HG02798 (cell line): ENCODE results near the gene RFPL2.

ENCODE experiments used
- ATAC-seq: cut with Tn5 transposase; IDR thresholded peaks from one replicate; pipeline ENCODE4 v1.9.1; 2021; ENCODE audit warnings: mild to moderate bottlenecking; ENCODE audit not compliant: unreplicated experiment, poor library complexity

The RFPL2 gene

DNA sequence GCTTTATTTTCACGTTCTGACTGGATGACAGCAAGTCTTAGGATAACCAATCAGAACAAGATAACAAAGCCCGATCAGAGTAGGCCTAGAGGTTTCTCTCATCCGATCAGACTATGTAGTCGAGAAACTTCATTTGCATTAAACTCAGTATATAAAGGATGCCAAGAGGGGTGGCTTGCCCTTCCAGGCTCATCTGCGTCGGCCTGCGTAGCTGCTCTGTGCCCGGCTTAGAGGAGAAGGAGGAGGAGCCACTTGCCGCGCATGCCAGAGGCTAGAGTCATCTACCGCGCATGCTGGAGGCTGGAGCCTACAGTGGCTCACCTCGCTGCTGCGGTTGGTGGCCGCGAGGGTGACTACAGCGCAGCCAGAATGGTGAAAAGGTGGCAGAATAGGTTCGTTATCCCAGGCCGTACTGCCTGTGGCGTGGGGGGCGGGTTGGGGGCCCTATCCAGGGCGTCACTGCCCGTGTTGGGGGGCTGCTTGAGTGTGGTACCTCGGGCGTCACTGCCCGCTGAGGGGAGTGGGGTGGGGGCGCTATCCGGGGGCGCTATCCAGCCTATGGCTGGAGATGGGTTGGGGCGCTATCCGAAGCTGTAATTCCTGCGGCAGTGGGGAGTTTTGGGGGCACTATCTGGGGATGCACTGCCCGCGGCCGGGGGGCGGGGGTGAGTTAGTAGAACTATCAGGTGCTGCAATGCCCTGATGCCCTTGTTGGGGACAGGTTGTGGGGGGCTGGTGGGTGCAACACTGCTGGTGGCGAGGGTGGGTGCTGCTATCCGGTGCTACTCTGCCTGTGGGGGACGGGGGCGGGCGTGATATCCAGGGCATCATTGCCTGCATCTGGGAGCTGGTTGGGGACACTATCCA is at the start of gene RFPL2:
RFPL2 (minus strand) TSS at position 218 of the 867 bp plus-strand sequence. CDS start 2,622 bp downstream, outside the sequence.
- no peak for ATAC-seq

GRCh38 chr22:32249231-32249630 is 44.4 kb upstream of the RFPL2 start:
- ATAC-seq = no peak

DNA sequence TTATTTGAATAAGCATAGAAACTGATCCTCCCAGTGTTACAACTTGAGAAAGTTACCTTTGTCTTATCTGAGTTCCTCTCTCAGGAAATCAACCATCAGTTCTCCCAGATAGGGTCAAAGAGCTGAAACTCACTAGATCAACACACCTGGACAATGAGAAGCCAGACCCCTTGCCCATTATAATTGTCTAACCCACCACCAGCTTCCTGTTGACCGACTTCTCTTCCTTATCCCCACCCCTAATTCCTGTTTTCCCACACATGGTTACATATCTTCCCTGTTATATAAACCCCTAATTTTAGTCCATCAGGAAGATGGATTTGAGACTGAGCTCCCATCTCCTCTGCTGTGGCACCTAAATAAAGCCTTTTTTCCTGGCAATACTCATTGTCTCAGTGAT is 43.4 kb upstream of the RFPL2 start:
- no peak for ATAC-seq

GRCh38 chr22:32246166-32246565 is 41.3 kb upstream of the RFPL2 start:
- ATAC-seq = no peak

DNA sequence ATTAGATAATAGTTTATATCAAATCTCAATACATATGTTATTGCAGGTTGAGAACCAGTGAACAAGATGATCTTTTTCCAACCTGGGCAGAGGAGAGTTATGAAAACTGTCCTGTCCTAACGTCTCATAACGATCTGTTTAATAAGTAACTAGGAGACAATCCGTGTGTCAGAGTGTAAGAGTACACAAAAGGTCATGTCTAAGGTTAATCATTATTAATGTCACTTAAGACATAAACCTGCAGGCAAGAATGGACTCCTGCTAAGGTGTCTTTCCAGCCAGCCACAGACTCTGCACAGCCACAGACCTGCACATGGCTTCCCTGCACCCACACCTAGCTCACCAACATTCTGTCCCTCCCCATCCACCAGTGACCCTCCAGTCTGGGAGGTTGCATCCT is 40.2 kb upstream of the RFPL2 start:
- no peak for ATAC-seq

DNA sequence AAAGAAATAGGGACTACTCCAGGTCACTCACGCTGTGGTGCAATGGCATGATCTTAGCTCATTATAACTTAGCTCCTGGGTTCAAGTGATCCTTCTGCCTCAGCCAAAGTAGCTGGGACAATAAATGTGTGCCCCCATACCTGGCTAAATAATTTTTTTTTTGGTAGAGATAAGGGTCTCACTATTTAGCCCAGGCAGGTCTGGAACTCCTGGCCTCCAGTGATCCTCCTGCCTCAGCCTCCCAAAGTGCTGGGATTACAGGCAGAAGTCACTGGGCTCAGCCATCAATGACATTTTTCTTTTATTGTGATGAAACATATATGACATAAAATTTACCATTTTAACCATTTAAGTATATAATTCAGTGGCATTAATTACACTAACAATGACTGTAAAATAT is 39.7 kb upstream of the RFPL2 start:
- ATAC-seq = no peak

DNA sequence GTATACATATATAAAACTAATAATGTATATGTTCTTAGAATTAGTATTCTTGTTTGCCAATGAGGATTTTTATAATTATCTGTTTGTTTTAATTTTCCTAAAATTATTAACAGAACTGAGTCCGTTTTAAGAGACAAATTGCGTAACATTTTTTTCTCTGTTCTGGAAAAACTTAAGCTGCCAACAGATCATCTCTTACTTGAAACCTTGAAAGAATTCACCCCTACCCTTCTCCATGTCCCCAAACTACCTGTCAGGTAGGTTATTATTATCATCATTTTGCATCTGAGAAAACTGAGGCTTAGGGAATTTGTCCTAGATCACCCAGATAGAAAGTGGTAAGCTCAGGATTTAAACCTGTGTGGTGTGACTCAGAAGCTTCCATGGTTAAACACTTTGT is 35.6 kb upstream of the RFPL2 start:
- no peak for ATAC-seq

DNA sequence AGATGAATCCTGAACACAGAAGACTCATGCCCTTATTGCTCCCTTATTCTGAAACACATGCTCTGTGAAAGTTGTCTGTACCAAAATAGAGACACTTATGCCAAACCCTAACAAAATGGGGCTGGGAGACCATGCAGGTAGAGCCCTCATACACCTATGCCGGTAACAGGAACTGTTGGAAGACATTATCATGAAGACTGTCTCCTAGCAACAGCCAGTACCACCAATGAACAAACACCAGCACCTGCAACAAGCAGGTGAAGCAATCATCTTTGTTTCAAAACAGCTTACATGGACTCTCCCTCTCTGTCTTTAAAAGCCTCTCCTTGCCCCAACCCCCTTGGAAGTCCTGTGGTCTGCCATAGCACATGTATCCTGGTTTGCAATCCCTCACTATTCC is 33.0 kb upstream of the RFPL2 start:
- no peak for ATAC-seq

GRCh38 chr22:32236970-32237369 is 32.1 kb upstream of the RFPL2 start:
- ATAC-seq = no peak

DNA sequence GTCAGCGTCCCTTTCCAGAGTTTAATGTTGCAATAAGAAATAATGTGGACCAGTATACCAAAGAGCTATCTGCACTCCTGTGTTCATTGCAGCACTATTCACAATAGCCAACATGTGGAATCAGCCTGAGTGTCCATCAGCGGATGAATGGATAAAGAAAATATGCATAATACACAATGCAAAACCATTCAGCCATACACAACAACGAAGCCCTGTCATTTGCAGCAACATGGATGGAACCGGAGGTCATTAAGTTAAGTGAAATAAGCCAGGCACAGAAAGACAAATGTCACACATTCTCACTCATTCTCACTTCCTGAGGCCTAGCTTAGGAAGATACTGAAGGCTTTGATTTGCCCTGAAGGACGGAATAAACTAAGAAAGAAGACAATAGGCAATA is 28.2 kb upstream of the RFPL2 start:
- no peak for ATAC-seq

DNA sequence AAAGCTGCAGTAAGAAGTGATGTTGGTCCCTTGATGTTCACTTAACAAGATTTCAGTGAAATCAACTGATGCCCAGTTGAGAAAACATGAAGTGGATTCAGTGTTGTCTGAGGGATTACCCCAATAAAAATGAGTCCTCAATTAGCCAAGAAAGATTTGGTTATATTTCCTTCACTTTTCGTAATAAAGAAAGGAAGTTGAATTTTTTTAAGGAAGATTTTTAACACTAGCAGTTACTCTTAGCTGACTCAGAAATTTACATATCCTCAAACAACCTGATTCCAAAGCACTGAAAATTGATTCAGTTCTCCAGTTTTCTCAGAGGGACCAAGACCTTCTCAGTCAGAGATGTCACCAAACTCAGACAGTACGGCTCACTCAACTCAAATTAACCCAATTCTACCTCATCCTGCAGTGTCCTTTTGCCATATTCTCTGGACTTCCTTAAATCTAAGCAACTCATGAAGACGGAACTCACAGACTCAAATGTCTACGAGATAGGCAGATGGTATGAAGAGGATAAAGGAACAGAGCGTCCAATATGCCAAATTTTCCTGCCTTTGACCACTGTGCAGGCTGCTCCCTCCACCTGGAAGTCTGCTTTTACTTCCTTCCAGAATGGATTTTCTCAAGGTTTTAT is 27.4 kb upstream of the RFPL2 start:
- no peak for ATAC-seq

DNA sequence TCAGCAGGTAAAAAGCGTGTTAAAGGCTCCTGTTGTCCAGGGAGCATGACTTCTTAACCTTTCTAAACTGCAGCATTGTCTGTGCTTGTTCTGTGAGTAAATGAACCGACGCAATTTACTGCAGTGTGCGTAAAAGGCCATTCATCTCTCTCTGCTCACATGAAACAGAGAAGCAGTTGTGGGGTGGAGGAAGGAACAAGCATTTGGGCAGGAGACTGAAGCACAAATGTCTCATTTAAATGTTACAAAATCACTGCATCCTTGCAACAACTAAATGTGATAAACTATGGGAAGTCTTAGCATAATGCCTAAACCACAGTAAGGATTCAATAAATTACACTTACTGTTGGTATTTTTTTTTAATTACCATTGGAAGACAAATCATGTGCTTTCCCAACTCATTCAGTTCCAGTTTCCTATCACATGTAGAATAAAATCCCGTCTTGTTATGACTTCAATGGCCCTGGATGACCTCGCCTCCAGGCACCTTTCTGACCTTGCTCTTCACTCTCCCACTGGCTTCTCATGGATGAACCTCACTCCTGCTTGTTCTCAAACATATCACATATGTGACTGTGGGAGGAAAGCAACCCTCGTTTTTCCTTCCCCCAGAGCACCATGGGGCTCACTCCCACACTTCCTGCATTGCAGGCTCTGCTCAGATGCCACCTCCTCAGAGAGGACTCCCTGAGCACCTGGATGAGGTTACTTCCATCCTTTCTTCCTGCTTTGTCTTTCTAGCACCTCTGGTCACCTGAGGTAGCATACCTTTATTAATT is 21.6 kb upstream of the RFPL2 start:
- no peak for ATAC-seq

DNA sequence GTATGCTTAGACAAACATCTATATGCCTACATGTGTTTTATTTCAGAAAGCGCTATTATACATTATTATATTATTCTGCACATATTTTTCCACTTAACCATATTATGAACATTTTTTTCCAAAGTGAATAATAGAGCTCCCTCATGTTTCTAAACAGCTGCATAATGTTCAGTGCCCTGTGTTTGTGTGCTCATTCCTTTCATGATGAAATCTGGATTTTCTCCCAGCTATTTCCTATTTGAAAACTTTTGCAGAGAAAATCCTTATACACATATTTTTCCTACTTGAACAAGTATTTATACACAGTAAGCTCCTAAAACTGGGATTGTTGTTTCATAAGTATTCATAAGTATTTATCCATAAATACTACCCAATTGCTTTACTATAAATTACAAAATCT is 18.1 kb upstream of the RFPL2 start:
- no peak for ATAC-seq

GRCh38 chr22:32219026-32219425 is 14.2 kb upstream of the RFPL2 start:
- no peak for ATAC-seq

DNA sequence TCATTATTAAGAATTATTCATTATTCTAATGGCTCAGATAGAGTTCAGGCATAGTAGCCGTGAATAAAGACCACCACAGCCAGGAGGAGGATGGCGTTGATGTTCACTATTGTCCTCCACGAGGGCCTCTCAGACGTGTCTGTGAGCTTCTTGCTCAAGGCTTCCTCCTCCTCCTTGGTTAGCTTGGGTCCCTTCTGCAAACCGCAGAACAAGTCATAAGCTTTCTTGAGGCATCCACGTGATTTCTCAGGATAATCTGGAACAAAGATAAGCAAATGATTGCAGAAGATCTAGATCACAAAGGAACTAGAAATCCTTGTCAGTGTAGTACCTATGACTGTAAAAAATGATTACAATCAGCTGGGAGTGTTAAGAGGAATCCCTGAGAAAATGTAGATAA is 13.6 kb upstream of the RFPL2 start:
- ATAC-seq = no peak

GRCh38 chr22:32217465-32217864 is 12.6 kb upstream of the RFPL2 start:
- ATAC-seq = no peak

DNA sequence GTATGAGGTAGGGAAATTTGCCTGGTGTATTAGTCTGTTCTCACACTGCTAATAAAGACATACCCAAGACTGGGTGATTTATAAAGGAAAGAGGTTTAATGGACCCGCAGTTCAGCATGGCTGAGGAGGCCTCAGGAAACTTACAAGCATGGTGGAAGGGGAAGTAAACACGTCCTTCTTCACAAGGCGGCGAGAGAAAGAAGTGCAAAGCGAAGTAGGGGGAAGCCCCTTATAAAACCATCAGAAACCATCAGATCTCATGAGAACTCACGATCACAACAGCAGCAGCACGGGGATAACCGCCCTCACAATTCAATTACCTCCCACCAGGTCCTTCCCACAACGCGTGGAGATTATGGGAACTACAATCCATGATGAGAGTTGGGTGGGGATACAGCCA is 12.0 kb upstream of the RFPL2 start:
- no peak for ATAC-seq

- no peak for ATAC-seq
These were observed 6.1 kb upstream of the RFPL2 start for GRCh38 chr22:32211011-32211410.

DNA sequence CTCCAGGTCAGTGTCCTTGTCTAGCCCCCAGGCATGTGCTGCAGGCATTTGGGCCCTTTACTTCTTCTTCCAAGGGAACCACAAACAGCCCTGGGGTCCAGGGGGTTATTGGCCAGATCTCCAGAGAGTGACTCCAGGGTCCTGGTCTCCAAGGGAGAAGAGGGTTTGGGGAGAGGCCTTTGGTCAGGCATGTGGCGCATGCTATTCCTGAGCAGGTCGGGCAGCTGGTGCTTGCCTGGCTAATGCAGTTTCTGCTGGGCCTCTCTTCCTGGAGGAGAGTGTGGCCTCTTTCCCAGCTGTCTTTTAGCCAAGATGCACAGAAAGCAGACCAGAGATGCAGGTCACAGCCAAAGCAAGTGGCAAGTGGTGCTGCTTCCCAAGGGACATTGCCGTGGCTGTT is 3.8 kb upstream of the RFPL2 start:
- no peak for ATAC-seq

- ATAC-seq = no peak
These were observed 3.2 kb upstream of the RFPL2 start for GRCh38 chr22:32207971-32208480.
